Hepatocyte (in vitro differentiated cells): ENCODE measurements around the gene HECW1. TPM values are rescaled to one million over a fixed set of nuclear protein-coding genes. Genes with fewer than 3 reads are reported as not detected.

ENCODE experiments used
- DNase-seq: peaks from one replicate; pipeline ENCODE4 v3.0.0-alpha.2; 2016; ENCODE audit warnings: low spot score
- H2AFZ ChIP-seq: fragments of 200-600 bp; sonication (generic); 2 replicates; pipeline ENCODE4 v1.6.0; 2016; ENCODE audit warnings: antibody characterized with exemption, mild to moderate bottlenecking
- H3K27ac ChIP-seq: fragments of 200-600 bp; sonication (generic); 2 replicates; pipeline ENCODE4 v1.5.1; 2016; ENCODE audit warnings: mild to moderate bottlenecking
- H3K27me3 ChIP-seq: fragments of 200-600 bp; sonication (generic); 2 replicates; pipeline ENCODE4 v1.6.1; 2016
- H3K36me3 ChIP-seq: fragments of 200-600 bp; sonication (generic); replicated peaks from 2 replicates; pipeline ENCODE4 v1.5.1; 2016; ENCODE audit warnings: low read depth; ENCODE audit not compliant: insufficient read depth
- H3K4me1 ChIP-seq: fragments of 200-600 bp; sonication (generic); 2 replicates; pipeline ENCODE4 v1.5.1; 2016; ENCODE audit warnings: mild to moderate bottlenecking, moderate library complexity; ENCODE audit not compliant: insufficient read depth
- H3K4me2 ChIP-seq: fragments of 200-600 bp; sonication (generic); 2 replicates; pipeline ENCODE4 v1.6.0; 2016
- H3K4me3 ChIP-seq: fragments of 200-600 bp; sonication (generic); 2 replicates; pipeline ENCODE4 v1.5.1; 2016; ENCODE audit warnings: mild to moderate bottlenecking
- H3K79me2 ChIP-seq: fragments of 200-600 bp; sonication (generic); 2 replicates; pipeline ENCODE4 v1.6.0; 2017; ENCODE audit warnings: mild to moderate bottlenecking
- H3K9me2 ChIP-seq: fragments of 200-600 bp; sonication (generic); replicated peaks from 2 replicates; pipeline ENCODE4 v1.6.0; 2017; ENCODE audit warnings: mild to moderate bottlenecking; ENCODE audit not compliant: insufficient read depth
- H3K9me3 ChIP-seq: fragments of 200-600 bp; sonication (generic); 2 replicates; pipeline ENCODE4 v1.5.1; 2016; ENCODE audit warnings: low read depth, mild to moderate bottlenecking
- H4K20me1 ChIP-seq: fragments of 200-600 bp; sonication (generic); 2 replicates; pipeline ENCODE4 v1.6.0; 2016; ENCODE audit warnings: mild to moderate bottlenecking; ENCODE audit not compliant: insufficient read depth, poor library complexity, severe bottlenecking
- EZH2 ChIP-seq: fragments of 200-600 bp; sonication (generic); IDR thresholded peaks from 2 replicates; pipeline ENCODE4 v1.6.1; 2016; ENCODE audit warnings: antibody characterized with exemption, mild to moderate bottlenecking, borderline replicate concordance
- EZH2phosphoT487 ChIP-seq: fragments of 200-600 bp; sonication (generic); IDR thresholded peaks from one replicate; pipeline ENCODE4 v1.6.1; 2018; ENCODE audit warnings: antibody characterized with exemption, mild to moderate bottlenecking, low read depth, moderate library complexity; ENCODE audit not compliant: unreplicated experiment, severe bottlenecking
- WGBS: methylation state at CpG from one replicate; pipeline ENCODE4 v1.1.6; 2016; ENCODE audit warnings: low lambda C conversion rate; ENCODE audit errors: missing lambda C conversion rate; 5-methylcytosine and 5-hydroxymethylcytosine counted together
- polyA plus RNA-seq: library from polyadenylated mRNA; unstranded; fragments of >200 nt; fragmentation: Nextera tagmentation; extraction: Ambion mirVana; gene quantifications from 2 replicates; pipeline ENCODE4 v1.2.1, GENCODE V29; 2016
- total RNA-seq: library from RNA; depleted of rRNA; stranded (reverse); fragments of >200 nt; gene quantifications from 2 replicates; pipeline ENCODE4 v1.2.3, GENCODE V29; 2014
- TF ChIP-seq, protein P1 (sequence below): fragments of 200-600 bp; sonication (generic); IDR thresholded peaks from 2 replicates; pipeline ENCODE4 v1.5.1; 2016; ENCODE audit warnings: antibody characterized with exemption, mild to moderate bottlenecking; ENCODE audit not compliant: poor library complexity

HECW1 gene
- total and polyA plus RNA-seq, 2 experiments from 2014 or later, result 1.5 to 7.6 TPM

DNA sequence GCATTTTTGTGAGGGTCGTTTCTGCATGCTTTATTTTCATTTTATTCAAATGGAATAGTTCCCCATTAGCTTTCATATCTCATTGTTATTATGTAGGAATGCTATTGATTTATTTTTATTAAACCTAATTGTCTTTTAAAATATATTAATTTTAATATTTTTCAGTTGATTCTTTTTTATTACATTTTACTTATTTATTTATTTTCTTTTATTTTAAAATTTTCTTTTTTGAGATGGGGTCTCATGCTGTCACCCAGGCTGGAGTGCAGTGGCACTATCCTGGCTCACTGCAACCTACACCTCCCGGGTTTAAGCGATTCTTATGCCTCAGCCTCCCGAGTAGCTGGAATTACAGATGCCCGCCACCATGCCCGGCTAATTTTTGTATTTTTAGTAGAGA, 463.1 kb downstream of the HECW1 start:
- WGBS, result 92% methylated on average over 6 of the region's 6 CpGs
- no peak overlapping the region for H3K27ac ChIP-seq
- H3K27me3 ChIP-seq, result no peaks in the 10 kb centered on the region
- no peaks in the 10 kb centered on the region for H3K9me3 ChIP-seq
- H3K79me2 ChIP-seq, result no peaks in the 10 kb centered on the region
- no peaks in the 10 kb centered on the region for H3K9me2 ChIP-seq
- no peak overlapping the region for H3K4me3 ChIP-seq
- DNase-seq, result no peak
- no peaks in the 10 kb centered on the region for H4K20me1 ChIP-seq
- H2AFZ ChIP-seq, result no peak overlapping the region
- no peak overlapping the region for H3K4me2 ChIP-seq
- TF ChIP-seq, protein P1, sequence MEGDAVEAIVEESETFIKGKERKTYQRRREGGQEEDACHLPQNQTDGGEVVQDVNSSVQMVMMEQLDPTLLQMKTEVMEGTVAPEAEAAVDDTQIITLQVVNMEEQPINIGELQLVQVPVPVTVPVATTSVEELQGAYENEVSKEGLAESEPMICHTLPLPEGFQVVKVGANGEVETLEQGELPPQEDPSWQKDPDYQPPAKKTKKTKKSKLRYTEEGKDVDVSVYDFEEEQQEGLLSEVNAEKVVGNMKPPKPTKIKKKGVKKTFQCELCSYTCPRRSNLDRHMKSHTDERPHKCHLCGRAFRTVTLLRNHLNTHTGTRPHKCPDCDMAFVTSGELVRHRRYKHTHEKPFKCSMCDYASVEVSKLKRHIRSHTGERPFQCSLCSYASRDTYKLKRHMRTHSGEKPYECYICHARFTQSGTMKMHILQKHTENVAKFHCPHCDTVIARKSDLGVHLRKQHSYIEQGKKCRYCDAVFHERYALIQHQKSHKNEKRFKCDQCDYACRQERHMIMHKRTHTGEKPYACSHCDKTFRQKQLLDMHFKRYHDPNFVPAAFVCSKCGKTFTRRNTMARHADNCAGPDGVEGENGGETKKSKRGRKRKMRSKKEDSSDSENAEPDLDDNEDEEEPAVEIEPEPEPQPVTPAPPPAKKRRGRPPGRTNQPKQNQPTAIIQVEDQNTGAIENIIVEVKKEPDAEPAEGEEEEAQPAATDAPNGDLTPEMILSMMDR, result no peak
- TF ChIP-seq EZH2 (no peak), EZH2phosphoT487 (no peak)
- no peaks in the 10 kb centered on the region for H3K4me1 ChIP-seq
- H3K36me3 ChIP-seq, result no peaks in the 10 kb centered on the region

GRCh38 chr7:43576241-43576640, 463.8 kb downstream of the HECW1 start:
- Histone ChIP-seq H3K4me1 (no peaks in the 10 kb centered on the region), H3K27ac (no peak overlapping the region), H3K27me3 (no peaks in the 10 kb centered on the region), H4K20me1 (no peaks in the 10 kb centered on the region), H3K9me2 (no peaks in the 10 kb centered on the region), H3K4me2 (no peak overlapping the region), H3K36me3 (no peaks in the 10 kb centered on the region), H2AFZ (no peak overlapping the region), H3K79me2 (no peaks in the 10 kb centered on the region), H3K4me3 (no peak overlapping the region), H3K9me3 (no peaks in the 10 kb centered on the region)
- 93% methylated on average over 3 of the region's 3 CpGs for WGBS
- DNase-seq, result no peak
- TF ChIP-seq EZH2phosphoT487 (no peak), EZH2 (no peak)
- TF ChIP-seq, protein P1, result no peak

GRCh38 chr7:43577485-43577951, 465.1 kb downstream of the HECW1 start:
- H4K20me1 ChIP-seq, result no peaks in the 10 kb centered on the region
- H3K79me2 ChIP-seq, result no peaks in the 10 kb centered on the region
- no peaks in the 10 kb centered on the region for H3K4me1 ChIP-seq
- H3K9me3 ChIP-seq, result no peaks in the 10 kb centered on the region
- no peaks in the 10 kb centered on the region for H3K36me3 ChIP-seq
- peak; percentile 49 for DNase-seq
- 60% methylated on average over 6 of the region's 6 CpGs for WGBS
- peak overlapping the region; percentile 54 for H3K27ac ChIP-seq
- TF ChIP-seq, protein P1, result no peak
- TF ChIP-seq EZH2phosphoT487 (no peak), EZH2 (no peak)
- H3K4me3 ChIP-seq, result no peak overlapping the region
- no peaks in the 10 kb centered on the region for H3K9me2 ChIP-seq
- H3K27me3 ChIP-seq, result no peaks in the 10 kb centered on the region
- no peak overlapping the region for H3K4me2 ChIP-seq
- H2AFZ ChIP-seq, result peak overlapping the region; percentile 18
